Activated T-cell treated with anti-CD3 and anti-CD28 coated beads for 1 hour (primary cell): Measurements from ENCODE around the gene APC2.

Source experiments
- DNase-seq: peaks from one replicate; pipeline ENCODE4 v3.0.0-alpha.2; 2020; ENCODE audit warnings: low read depth

Gene APC2

GRCh38 chr19:1446713-1447481 lies 3.0 kb upstream of the APC2 start:
- no peak for DNase-seq

- DNase-seq, result no peak
Observed at GRCh38 chr19:1447504-1447903, 2.4 kb upstream of the APC2 start.

GRCh38 chr19:1447944-1448343 lies 2.0 kb upstream of the APC2 start:
- DNase-seq, result no peak

GRCh38 chr19:1450735-1451731 lies 1.1 kb downstream of the APC2 start:
- DNase-seq, result no peak

GRCh38 chr19:1451916-1452801 lies 2.2 kb downstream of the APC2 start:
- DNase-seq, result no peak

- no peak for DNase-seq
Observed at GRCh38 chr19:1452802-1453524, 3.0 kb downstream of the APC2 start.

GRCh38 chr19:1453525-1454364 lies 3.8 kb downstream of the APC2 start:
- DNase-seq, result no peak

GRCh38 chr19:1455002-1455335 lies 5.0 kb downstream of the APC2 start:
- no peak for DNase-seq

- no peak for DNase-seq
Observed at GRCh38 chr19:1455336-1456120, 5.6 kb downstream of the APC2 start.

GRCh38 chr19:1456121-1456900 lies 6.4 kb downstream of the APC2 start:
- DNase-seq, result no peak

GRCh38 chr19:1457031-1457739 lies 7.3 kb downstream of the APC2 start:
- DNase-seq, result no peak

- no peak for DNase-seq
Observed at GRCh38 chr19:1457892-1458291, 8.0 kb downstream of the APC2 start.

GRCh38 chr19:1459479-1459878 lies 9.6 kb downstream of the APC2 start:
- DNase-seq, result no peak

- no peak for DNase-seq
Observed at GRCh38 chr19:1460033-1460995, 10.4 kb downstream of the APC2 start.

GRCh38 chr19:1461862-1462261 lies 11.9 kb downstream of the APC2 start:
- no peak for DNase-seq

- no peak for DNase-seq
Observed at GRCh38 chr19:1465191-1466016, 15.5 kb downstream of the APC2 start.
